Right cardiac atrium (tissue), 5 donors: ENCODE data around the gene XRCC4. TPM values are rescaled to one million over a fixed set of nuclear protein-coding genes. Genes with fewer than 3 reads are reported as not detected.
A peak's percentile ranks its signal among the peaks of the same experiment; 100 is the strongest.

ENCODE experiments used
- ATAC-seq, 2 donors: fragments of 200-7000 bp; cut with Tn5 transposase; one replicate each; pipeline versions ENCODE4 v1.8.0 to v1.9.1; 2020; ENCODE audit warnings: moderate library complexity in 2 of 2, mild to moderate bottlenecking in 1 of 2
- DNase-seq, 3 donors: peaks; one replicate each; pipeline ENCODE4 v3.0.0-alpha.2; 2020
- H3K27ac ChIP-seq: one replicate; pipeline ENCODE4 v1.5.1; 2013; ENCODE audit warnings: mild to moderate bottlenecking, low read length, control low read depth, moderate library complexity
- H3K27me3 ChIP-seq: one replicate; pipeline ENCODE4 v1.6.1; 2013; ENCODE audit not compliant: control insufficient read depth, insufficient read depth
- H3K4me1 ChIP-seq: one replicate; pipeline ENCODE4 v1.6.1; 2013; ENCODE audit warnings: low read length; ENCODE audit not compliant: control insufficient read depth, insufficient read depth
- H3K4me3 ChIP-seq: one replicate; pipeline ENCODE4 v1.5.1; 2013; ENCODE audit warnings: low read length, control low read depth
- H3K9me3 ChIP-seq: one replicate; pipeline ENCODE4 v1.6.1; 2013; ENCODE audit warnings: low read length; ENCODE audit not compliant: control insufficient read depth
- WGBS: extraction: QIAGEN DNeasy Blood & Tissue Kit; methylation state at CpG from one replicate; pipeline ENCODE4 v1.1.7; 2013; 5-methylcytosine and 5-hydroxymethylcytosine counted together
- intact Hi-C, 4 donors: fragments of 100-400 bp; cut with DNase I; formaldehyde crosslinking; loops; one replicate each; pipeline versions ENCODE4 v1.11.0 to v1.14.0; 2022 to 2023
- polyA plus RNA-seq: library from polyadenylated mRNA; stranded (reverse); fragments of 200-250 nt; gene quantifications from one replicate; pipeline ENCODE4 v1.2.3, GENCODE V29; 2013
- total RNA-seq, 4 donors: library from RNA; stranded (reverse); fragmentation: NEBNext Ultra II Directional; extraction: Animal tissue kit (Norgen Biotek cat#: 25700); gene quantifications; one replicate each; pipeline ENCODE4 v1.2.1, GENCODE V29; 2021
- donor health status: healthy with polysubstance abuse.
- donor health status: DM: no; HTN: yes; CAD: no.
- donor health status: DM: no; HTN: no; CAD: no.
- donor health status: DM: no; HTN: yes; CAD: no; lungs with severe emphysema.
- donor health status: DM: yes; HTN: yes; CAD: no.

The XRCC4 gene
- total and polyA plus RNA-seq, 5 donors, result 7.1 to 8.6 (median 7.5) TPM

- peak in 1 of 3 donors; percentile 24 for DNase-seq
- H3K9me3 ChIP-seq, result no peaks in the 10 kb centered on the region
- intact Hi-C loops, result no loop called here
- peak overlapping the region; percentile 13 for H3K4me3 ChIP-seq
- ATAC-seq, result no peak
- H3K4me1 ChIP-seq, result peaks cover 4% of the 10 kb centered on the region
- no peaks in the 10 kb centered on the region for H3K27me3 ChIP-seq
- H3K27ac ChIP-seq, result no peak overlapping the region
- WGBS, result 45% methylated on average over 6 of the region's 6 CpGs
Observed at GRCh38 chr5:83072966-83073365, 4.4 kb upstream of the XRCC4 start.

GRCh38 chr5:83077662-83078261 is 415 bp downstream of the XRCC4 start:
- no peaks in the 10 kb centered on the region for H3K9me3 ChIP-seq
- H3K27me3 ChIP-seq, result no peaks in the 10 kb centered on the region
- H3K27ac ChIP-seq, result peak overlapping the region; percentile 87
- peaks cover 2% of the 10 kb centered on the region for H3K4me1 ChIP-seq
- DNase-seq (no peak), ATAC-seq (peak; percentile 3 to 7)
- intact Hi-C loops, result no loop called here
- whole genome bisulfite sequencing, result 4% methylated on average over 14 of the region's 14 CpGs
- peak overlapping the region; percentile 92 for H3K4me3 ChIP-seq

DNA sequence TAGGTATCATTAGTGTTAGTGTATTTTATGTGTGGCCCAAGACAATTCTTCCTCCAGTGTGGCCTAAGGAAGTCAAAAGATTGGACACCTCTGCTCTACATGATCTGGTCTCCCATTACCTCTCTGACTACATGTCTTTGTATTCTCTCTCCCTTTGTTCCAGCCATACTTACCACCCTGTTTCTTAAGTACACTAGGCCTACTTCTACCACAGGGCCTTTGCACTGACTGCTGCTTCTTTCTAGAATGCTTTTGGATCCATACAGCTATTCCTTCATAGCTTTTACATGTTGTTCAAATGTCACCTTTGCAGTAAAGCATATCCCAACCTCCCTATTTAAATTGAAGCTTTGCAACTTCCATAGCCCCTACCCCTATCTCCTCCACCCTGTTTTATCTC is 5.4 kb downstream of the XRCC4 start:
- H3K27ac ChIP-seq, result no peak overlapping the region
- DNase-seq (no peak), ATAC-seq (no peak)
- no peaks in the 10 kb centered on the region for H3K9me3 ChIP-seq
- intact Hi-C loops, result no loop called here
- H3K4me3 ChIP-seq, result no peak overlapping the region
- H3K4me1 ChIP-seq, result no peaks in the 10 kb centered on the region
- no peaks in the 10 kb centered on the region for H3K27me3 ChIP-seq

GRCh38 chr5:83084336-83084735 is 7.0 kb downstream of the XRCC4 start:
- Histone ChIP-seq H3K9me3 (no peaks in the 10 kb centered on the region), H3K27ac (no peak overlapping the region), H3K4me1 (no peaks in the 10 kb centered on the region), H3K4me3 (no peak overlapping the region), H3K27me3 (no peaks in the 10 kb centered on the region)
- intact Hi-C loops, result no loop called here
- DNase-seq (no peak), ATAC-seq (no peak)
- 84% methylated on average over 2 of the region's 2 CpGs for WGBS

DNA sequence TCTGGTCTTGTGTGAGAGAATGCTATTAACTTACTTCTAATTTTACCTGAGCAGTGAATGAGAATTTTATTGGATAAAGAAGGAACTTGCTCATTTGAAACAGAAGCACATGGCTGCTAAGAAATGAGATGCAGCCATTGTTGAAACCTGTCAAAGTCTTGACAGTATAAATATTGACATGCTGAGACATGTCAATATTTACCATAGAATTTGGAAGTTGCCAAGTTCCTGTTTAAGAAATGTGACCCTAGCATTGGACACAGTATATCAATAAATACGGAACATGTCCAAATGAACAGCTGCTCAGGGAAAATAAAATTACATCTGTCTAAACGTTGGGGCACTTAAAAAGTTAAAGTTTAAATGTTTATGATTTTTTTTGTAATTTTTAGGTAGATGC is 7.8 kb downstream of the XRCC4 start:
- Histone ChIP-seq H3K9me3 (no peaks in the 10 kb centered on the region), H3K4me1 (no peaks in the 10 kb centered on the region), H3K27me3 (no peaks in the 10 kb centered on the region), H3K4me3 (no peak overlapping the region), H3K27ac (no peak overlapping the region)
- ATAC-seq, result no peak
- DNase-seq, result no peak
- intact Hi-C loops, result no loop called here
- 77% methylated on average over 2 of the region's 2 CpGs for WGBS

DNA sequence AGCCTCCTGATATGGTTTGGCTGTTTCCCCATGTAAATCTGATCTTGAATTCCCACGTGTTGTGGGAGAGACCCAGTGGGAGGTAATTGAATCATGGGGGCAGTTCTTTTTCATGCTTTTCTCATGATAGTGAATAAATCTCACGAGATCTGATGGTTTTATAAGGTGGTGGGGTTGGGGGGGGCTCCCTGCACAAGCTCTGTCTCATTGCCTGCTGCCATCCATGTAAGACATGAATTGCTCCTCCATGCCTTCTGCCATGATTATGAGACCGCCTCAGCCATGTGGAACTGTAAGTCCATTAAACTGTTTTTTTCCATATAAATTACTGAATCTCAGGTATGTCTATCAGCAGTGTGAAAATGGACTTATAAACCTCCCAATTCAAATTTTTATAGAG is 12.8 kb downstream of the XRCC4 start:
- Histone ChIP-seq H3K27me3 (no peaks in the 10 kb centered on the region), H3K27ac (no peak overlapping the region), H3K4me1 (no peaks in the 10 kb centered on the region), H3K9me3 (no peaks in the 10 kb centered on the region), H3K4me3 (no peak overlapping the region)
- intact Hi-C loops, result no loop called here
- ATAC-seq (no peak), DNase-seq (no peak)
- 95% methylated on average over 3 of the region's 3 CpGs for WGBS

- ATAC-seq (no peak), DNase-seq (no peak)
- Histone ChIP-seq H3K9me3 (no peaks in the 10 kb centered on the region), H3K4me1 (peaks cover 3% of the 10 kb centered on the region), H3K4me3 (no peak overlapping the region), H3K27ac (no peak overlapping the region), H3K27me3 (no peaks in the 10 kb centered on the region)
- intact Hi-C loops, result no loop called here
- 91% methylated on average over 2 of the region's 2 CpGs for WGBS
Observed at GRCh38 chr5:83092619-83093018, 15.3 kb downstream of the XRCC4 start.

DNA sequence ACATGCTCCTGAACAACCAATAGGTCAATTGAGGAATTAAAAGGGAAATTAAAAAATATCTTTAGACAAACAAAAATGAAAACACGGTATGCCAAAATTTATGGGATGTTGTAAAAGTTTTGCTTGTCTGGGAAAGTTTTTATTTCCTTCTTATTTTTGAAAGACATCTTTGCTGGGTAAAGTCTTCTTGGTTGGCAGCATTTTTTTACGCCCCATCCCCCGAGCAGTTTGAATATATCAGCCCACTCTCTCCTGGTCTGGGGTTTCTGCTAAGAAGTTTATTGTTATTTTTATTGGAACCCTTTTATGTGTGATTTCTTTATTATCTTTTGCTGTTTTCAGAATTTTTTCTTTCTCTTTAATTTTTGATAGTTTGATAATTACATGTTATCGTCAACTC is 16.3 kb downstream of the XRCC4 start:
- no peak for ATAC-seq
- intact Hi-C loops, result no loop called here
- Histone ChIP-seq H3K9me3 (no peaks in the 10 kb centered on the region), H3K4me3 (no peak overlapping the region), H3K27ac (no peak overlapping the region), H3K4me1 (peaks cover 3% of the 10 kb centered on the region), H3K27me3 (no peaks in the 10 kb centered on the region)
- DNase-seq, result no peak
- WGBS, result over 99% methylated on average over 4 of the region's 4 CpGs

GRCh38 chr5:83095163-83095956 is 18.0 kb downstream of the XRCC4 start:
- WGBS, result 83% methylated on average over 3 of the region's 3 CpGs
- Histone ChIP-seq H3K27ac (no peak overlapping the region), H3K9me3 (no peaks in the 10 kb centered on the region), H3K4me3 (no peak overlapping the region), H3K4me1 (peaks cover 6% of the 10 kb centered on the region), H3K27me3 (no peaks in the 10 kb centered on the region)
- no peak for ATAC-seq
- intact Hi-C loops, result no loop called here
- DNase-seq, result no peak

DNA sequence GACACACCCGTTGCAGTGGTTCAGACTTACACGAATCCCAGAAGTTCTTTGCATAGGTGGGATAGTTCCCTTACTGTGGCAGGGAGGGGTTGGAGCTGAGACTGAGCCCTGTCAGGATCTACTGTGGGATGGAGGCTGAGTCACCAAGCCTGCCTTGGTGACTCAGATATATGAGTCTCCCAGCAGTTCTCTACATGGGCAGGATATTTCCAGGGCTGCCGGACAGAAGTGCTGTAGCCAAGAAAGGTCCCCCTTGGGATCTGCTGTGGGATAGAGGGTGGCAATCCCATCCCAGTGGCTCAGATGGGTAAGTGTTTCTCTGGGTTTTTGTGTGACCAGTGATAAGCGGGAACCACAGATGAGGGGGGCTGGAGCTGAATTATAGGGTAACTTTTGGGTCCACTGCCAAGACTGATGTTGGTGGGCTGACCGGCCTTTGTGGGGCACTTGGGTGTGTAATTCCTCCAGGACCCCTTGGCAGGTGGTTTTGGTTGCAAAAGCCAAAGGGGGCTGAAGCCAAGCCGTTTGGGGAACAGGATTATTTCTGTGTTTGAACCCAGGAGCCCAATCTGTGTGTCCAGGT is 18.7 kb downstream of the XRCC4 start:
- Histone ChIP-seq H3K4me1 (peaks cover 6% of the 10 kb centered on the region), H3K27me3 (no peaks in the 10 kb centered on the region), H3K9me3 (no peaks in the 10 kb centered on the region), H3K4me3 (no peak overlapping the region), H3K27ac (no peak overlapping the region)
- WGBS, result 80% methylated on average over 6 of the region's 6 CpGs
- ATAC-seq, result peak; percentile 36 to 88
- intact Hi-C loops, result no loop called here
- peak in 1 of 3 donors; percentile 18 for DNase-seq

- Histone ChIP-seq H3K4me3 (no peak overlapping the region), H3K27ac (no peak overlapping the region), H3K9me3 (no peaks in the 10 kb centered on the region), H3K27me3 (no peaks in the 10 kb centered on the region), H3K4me1 (peaks cover 6% of the 10 kb centered on the region)
- intact Hi-C loops, result no loop called here
- ATAC-seq (no peak), DNase-seq (no peak)
- WGBS, result 78% methylated on average over 2 of the region's 2 CpGs
Observed at GRCh38 chr5:83096660-83097339, 19.5 kb downstream of the XRCC4 start.
